IMR-90 (cell line): ENCODE measurements around the gene PET100. TPM values are rescaled to one million over a fixed set of nuclear protein-coding genes. Genes with fewer than 3 reads are reported as not detected.

ENCODE experiments used
- ATAC-seq: fragments of 200-7000 bp; cut with Tn5 transposase; 2 replicates; pipeline ENCODE4 v1.9.1; 2020; ENCODE audit warnings: low read depth, mild to moderate bottlenecking, moderate library complexity
- BruUV-seq: library from RNA; stranded (reverse); fragments of 400-500 nt; replicated peaks from 2 replicates; lab custom pipeline; 2021; lab: Mats Ljungman, UMichigan
- CTCF ChIA-PET: fragments of 300-600 bp; formaldehyde crosslinking; extraction: SDS; loops from one replicate; lab custom pipeline; 2021; ENCODE audit warnings: antibody characterized with exemption; lab: Yijun Ruan, JAX
- POLR2A ChIA-PET: fragments of 300-600 bp; sonication (Branson Sonifier 250); formaldehyde crosslinking; loops from one replicate; lab custom pipeline; 2022; ENCODE audit warnings: antibody characterized with exemption; ENCODE audit not compliant: unreplicated experiment; lab: Charles Lee
- DNase-seq: peaks from one replicate; pipeline ENCODE4 v3.0.0; 2013
- H2AFZ ChIP-seq: replicated peaks from 2 replicates; pipeline ENCODE3; 2013; ENCODE audit warnings: low read length, mild to moderate bottlenecking; ENCODE audit not compliant: poor library complexity
- H2AK5ac ChIP-seq: 2 replicates; pipeline ENCODE4 v1.6.1; 2013; ENCODE audit warnings: low read depth, low read length, inconsistent platforms
- H2AK9ac ChIP-seq: replicated peaks from 2 replicates; pipeline ENCODE3; 2013; ENCODE audit warnings: mild to moderate bottlenecking, low read depth, low read length, moderate library complexity; ENCODE audit not compliant: poor library complexity
- H2BK120ac ChIP-seq: 2 replicates; pipeline ENCODE4 v1.6.1; 2013; ENCODE audit warnings: low read depth, low read length, inconsistent platforms
- H2BK15ac ChIP-seq: 3 replicates; pipeline ENCODE4 v1.6.1; 2013; ENCODE audit warnings: low read depth, low read length, inconsistent platforms
- H2BK20ac ChIP-seq: 2 replicates; pipeline ENCODE4 v1.6.1; 2013; ENCODE audit warnings: low read depth, mild to moderate bottlenecking, inconsistent platforms, low read length, moderate library complexity
- H2BK5ac ChIP-seq: 2 replicates; pipeline ENCODE4 v1.6.1; 2013; ENCODE audit warnings: mild to moderate bottlenecking, low read depth, low read length, inconsistent platforms; ENCODE audit not compliant: poor library complexity, severe bottlenecking
- H3K14ac ChIP-seq: replicated peaks from 2 replicates; pipeline ENCODE4 v1.6.1; 2013; ENCODE audit warnings: low read depth, low read length, inconsistent platforms
- H3K18ac ChIP-seq: 2 replicates; pipeline ENCODE4 v1.6.1; 2013; ENCODE audit warnings: low read depth, low read length, control low read depth
- H3K23ac ChIP-seq: 2 replicates; pipeline ENCODE4 v1.6.1; 2013; ENCODE audit warnings: low read depth, low read length, inconsistent platforms
- H3K27ac ChIP-seq: 2 replicates; pipeline ENCODE4 v1.5.1; 2013; ENCODE audit warnings: mild to moderate bottlenecking, control low read depth, low read length; ENCODE audit not compliant: insufficient read depth
- H3K27me3 ChIP-seq: 2 replicates; pipeline ENCODE4 v1.6.1; 2013; ENCODE audit warnings: low read length; ENCODE audit not compliant: control insufficient read depth, insufficient read depth
- H3K36me3 ChIP-seq: 2 replicates; pipeline ENCODE4 v1.6.1; 2013; ENCODE audit warnings: low read length, mixed read lengths; ENCODE audit not compliant: control insufficient read depth, insufficient read depth
- H3K4ac ChIP-seq: 2 replicates; pipeline ENCODE4 v1.6.1; 2013; ENCODE audit warnings: low read depth, low read length, inconsistent platforms
- H3K4me1 ChIP-seq: 2 replicates; pipeline ENCODE4 v1.6.1; 2013; ENCODE audit warnings: low read length, mixed read lengths; ENCODE audit not compliant: control insufficient read depth, insufficient read depth
- H3K4me2 ChIP-seq: 2 replicates; pipeline ENCODE4 v1.6.1; 2013; ENCODE audit warnings: low read depth, mild to moderate bottlenecking, control low read depth, low read length, moderate library complexity
- H3K4me3 ChIP-seq: 2 replicates; pipeline ENCODE4 v1.5.1; 2013; ENCODE audit warnings: low read depth, mild to moderate bottlenecking, control low read depth, low read length, moderate library complexity; ENCODE audit not compliant: insufficient read depth
- H3K56ac ChIP-seq: 2 replicates; pipeline ENCODE4 v1.6.1; 2013; ENCODE audit warnings: low read length, inconsistent platforms; ENCODE audit not compliant: insufficient read depth; ENCODE audit errors: extremely low read depth
- H3K79me1 ChIP-seq, 2 experiments: 2 replicates each; pipeline ENCODE4 v1.6.1; 2013; ENCODE audit warnings: low read length in 2 of 2, inconsistent platforms in 1 of 2, low read depth in 1 of 2
- H3K9ac ChIP-seq: 2 replicates; pipeline ENCODE4 v1.6.1; 2013; ENCODE audit warnings: low read depth, low read length, control low read depth
- H3K9me1 ChIP-seq: 2 replicates; pipeline ENCODE4 v1.6.1; 2013; ENCODE audit warnings: low read length, inconsistent platforms; ENCODE audit not compliant: insufficient read depth
- H3K9me3 ChIP-seq: 2 replicates; pipeline ENCODE4 v1.6.1; 2013; ENCODE audit warnings: low read length; ENCODE audit not compliant: control insufficient read depth, insufficient read depth
- H4K20me1 ChIP-seq: 2 replicates; pipeline ENCODE4 v1.6.1; 2013; ENCODE audit warnings: low read length, inconsistent platforms; ENCODE audit not compliant: insufficient read depth
- H4K5ac ChIP-seq: 2 replicates; pipeline ENCODE4 v1.6.1; 2013; ENCODE audit warnings: mild to moderate bottlenecking, low read depth, low read length, control low read depth
- H4K8ac ChIP-seq, 2 experiments: 2 replicates each; pipeline ENCODE4 v1.6.1; 2013; ENCODE audit warnings: low read depth in 2 of 2, low read length in 2 of 2, control low read depth in 1 of 2, inconsistent platforms in 1 of 2
- H4K91ac ChIP-seq: 2 replicates; pipeline ENCODE4 v1.6.1; 2013; ENCODE audit warnings: low read depth, low read length, inconsistent platforms; ENCODE audit not compliant: insufficient read depth
- FOS ChIP-seq: fragments of 150-350 bp; IDR thresholded peaks from 2 replicates; pipeline ENCODE4 v1.6.1; 2016; ENCODE audit warnings: low read depth, low read length
- POLR2A ChIP-seq: IDR thresholded peaks from 2 replicates; pipeline ENCODE4 v1.6.1; 2012; ENCODE audit warnings: mild to moderate bottlenecking, low read depth, low read length
- USF2 ChIP-seq: fragments of 150-350 bp; IDR thresholded peaks from 2 replicates; pipeline ENCODE4 v1.6.1; 2017; ENCODE audit warnings: mild to moderate bottlenecking, antibody characterized with exemption, low read length, low read depth
- WGBS, 2 experiments: methylation state at CpG; one replicate each; pipeline versions ENCODE4 v1.1.5 to v1.1.7; 2013; ENCODE audit warnings: missing lambda C conversion rate in 2 of 2; ENCODE audit not compliant: insufficient read length in 1 of 2; ENCODE audit errors: extremely low coverage in 2 of 2; 5-methylcytosine and 5-hydroxymethylcytosine counted together
- dilution Hi-C: fragments of 300-500 bp; cut with HindIII; formaldehyde crosslinking; loops from one replicate; pipeline ENCODE4 v1.14.3; 2018; ENCODE audit warnings: low sequenced_read_pairs; ENCODE audit not compliant: unreplicated experiment
- in situ Hi-C: fragments of 300-500 bp; cut with MboI; formaldehyde crosslinking; loops from 3 replicates; pipeline ENCODE4 v1.14.3; 2019; ENCODE audit warnings: low sequenced_read_pairs, inconsistent platforms, mixed read lengths
- intact Hi-C: fragments of 100-400 bp; cut with micrococcal nuclease; formaldehyde crosslinking; loops from 2 replicates; pipeline ENCODE4 v1.10.0; 2022
- polyA plus RNA-seq, 3 experiments: library from polyadenylated mRNA; depleted of rRNA; stranded (reverse); fragments of >200 nt; gene quantifications; 2 replicates each; pipeline ENCODE4 v1.2.3, GENCODE V29; 2012; ENCODE audit warnings: low replicate concordance in 1 of 3
- total RNA-seq: library from RNA; depleted of rRNA; stranded (reverse); fragments of >200 nt; gene quantifications from 2 replicates; pipeline ENCODE4 v1.2.3, GENCODE V29; 2012

The PET100 gene
- total and polyA plus RNA-seq, 2 of the 4 experiments (the other 2 are of a cell fraction): 1.4 to 31.4 TPM

- Histone ChIP-seq H2BK15ac (no peak overlapping the region), H3K27ac (no peak overlapping the region), H3K9ac (no peak overlapping the region), H3K9me1 (no peaks in the 10 kb centered on the region), H2BK120ac (no peak overlapping the region), H3K4me3 (no peak overlapping the region), H3K23ac (no peak overlapping the region), H2AK9ac (no peak overlapping the region), H3K14ac (no peak overlapping the region), H4K8ac (no peak overlapping the region), H3K9me3 (no peaks in the 10 kb centered on the region), H3K79me1 (no peaks in the 10 kb centered on the region), H2AK5ac (no peak overlapping the region), H4K5ac (no peak overlapping the region), H3K4me2 (no peak overlapping the region), H4K20me1 (no peaks in the 10 kb centered on the region), H3K18ac (no peak overlapping the region), H2AFZ (no peak overlapping the region), H3K27me3 (peaks cover 4% of the 10 kb centered on the region; the same call in 1 of the 2 replicates), H3K36me3 (no peaks in the 10 kb centered on the region), H3K4ac (no peak overlapping the region), H2BK20ac (no peak overlapping the region), H2BK5ac (no peak overlapping the region), H4K91ac (no peak overlapping the region), H3K4me1 (no peaks in the 10 kb centered on the region), H3K56ac (no peak overlapping the region)
- POLR2A ChIA-PET: no interaction called here
- in situ Hi-C loops (no loop called here), intact Hi-C loops (no loop called here), dilution Hi-C loops (no loop called here)
- ATAC-seq (no peak), DNase-seq (no peak)
- TF ChIP-seq FOS (no peak), POLR2A (no peak), USF2 (no peak)
- BruUV-seq: no TSS peak
- CTCF ChIA-PET: no interaction called here
- 46% methylated on average over 7 of the region's 20 CpGs; no CpG with 5 or more reads in 1 of the 2 experiments for WGBS, 2 experiments
These were observed 16.2 kb downstream of the PET100 start for GRCh38 chr19:7645656-7646425.
